WERI-Rb-1 (cell line): ENCODE results near the gene ADGRG7.

Source experiments
- DNase-seq: peaks from one replicate; pipeline ENCODE4 v3.0.0-alpha.2; 2020
- H3K27ac ChIP-seq: fragments of 250-450 bp; sonication (Bioruptor Pico); 2 replicates; pipeline ENCODE4 v1.5.1; 2020; ENCODE audit warnings: mild to moderate bottlenecking, moderate library complexity
- H3K27me3 ChIP-seq: fragments of 250-450 bp; sonication (Bioruptor Pico); 2 replicates; pipeline ENCODE4 v1.5.1; 2021; ENCODE audit warnings: mild to moderate bottlenecking, low read depth, moderate library complexity; ENCODE audit not compliant: insufficient read depth, severe bottlenecking
- H3K36me3 ChIP-seq: fragments of 250-450 bp; sonication (Bioruptor Pico); 2 replicates; pipeline ENCODE4 v1.5.1; 2020; ENCODE audit warnings: mild to moderate bottlenecking, moderate library complexity
- H3K4me3 ChIP-seq: 2 replicates; pipeline ENCODE4 v1.5.1; 2011; ENCODE audit warnings: low read depth, mild to moderate bottlenecking, control low read depth, low read length
- H3K9me3 ChIP-seq: fragments of 250-450 bp; sonication (Bioruptor Pico); 2 replicates; pipeline ENCODE4 v1.5.1; 2021; ENCODE audit warnings: mild to moderate bottlenecking, moderate library complexity; ENCODE audit not compliant: severe bottlenecking
- CTCF ChIP-seq: IDR thresholded peaks from 2 replicates; pipeline ENCODE4 v1.5.1; 2011; ENCODE audit warnings: low read depth, mild to moderate bottlenecking, control low read depth, inconsistent platforms, low read length

ADGRG7 gene

GRCh38 chr3:100717637-100718487 is 108.5 kb downstream of the ADGRG7 start:
- Histone ChIP-seq H3K9me3 (no peaks in the 10 kb centered on the region), H3K36me3 (peaks cover 80% of the 10 kb centered on the region)
- DNase-seq, result no peak

GRCh38 chr3:100719136-100719535 is 109.7 kb downstream of the ADGRG7 start:
- no peak for TF ChIP-seq CTCF
- peaks cover 77% of the 10 kb centered on the region for H3K36me3 ChIP-seq

More at GRCh38 chr3:100717637-100718487, 108.5 kb downstream of the ADGRG7 start:
- Histone ChIP-seq H3K27ac (no peak overlapping the region), H3K4me3 (no peak overlapping the region), H3K27me3 (no peaks in the 10 kb centered on the region)
- TF ChIP-seq CTCF, result no peak

GRCh38 chr3:100720426-100720825 is 111.0 kb downstream of the ADGRG7 start:
- no peaks in the 10 kb centered on the region for H3K27me3 ChIP-seq
- TF ChIP-seq CTCF, result no peak
- no peak for DNase-seq
- no peaks in the 10 kb centered on the region for H3K9me3 ChIP-seq
- H3K27ac ChIP-seq, result no peak overlapping the region
- H3K36me3 ChIP-seq, result peaks cover 73% of the 10 kb centered on the region
- no peak overlapping the region for H3K4me3 ChIP-seq

More at GRCh38 chr3:100719136-100719535, 109.7 kb downstream of the ADGRG7 start:
- no peak for DNase-seq
- Histone ChIP-seq H3K27ac (no peak overlapping the region), H3K4me3 (no peak overlapping the region), H3K27me3 (no peaks in the 10 kb centered on the region), H3K9me3 (no peaks in the 10 kb centered on the region)

- Histone ChIP-seq H3K36me3 (peaks cover 68% of the 10 kb centered on the region), H3K9me3 (no peaks in the 10 kb centered on the region), H3K27ac (no peak overlapping the region), H3K27me3 (no peaks in the 10 kb centered on the region), H3K4me3 (no peak overlapping the region)
- no peak for DNase-seq
- no peak for TF ChIP-seq CTCF
These were observed 116.6 kb downstream of the ADGRG7 start for GRCh38 chr3:100725935-100726513.

- TF ChIP-seq CTCF, result no peak
These were observed 117.3 kb downstream of the ADGRG7 start for GRCh38 chr3:100726706-100727105.

More at GRCh38 chr3:100726706-100727105, 117.3 kb downstream of the ADGRG7 start:
- Histone ChIP-seq H3K27me3 (no peaks in the 10 kb centered on the region), H3K4me3 (no peak overlapping the region), H3K36me3 (peaks cover 66% of the 10 kb centered on the region), H3K27ac (no peak overlapping the region), H3K9me3 (no peaks in the 10 kb centered on the region)
- no peak for DNase-seq
